K562 (cell line): ENCODE results near the gene RAPSN. TPM values are rescaled to one million over a fixed set of nuclear protein-coding genes. Genes with fewer than 3 reads are reported as not detected.
A peak's percentile ranks its signal among the peaks of the same experiment; 100 is the strongest.

Experiments
- AFF4 ChIP-seq: sonication (generic); formaldehyde crosslinking; IDR thresholded peaks from 2 replicates; pipeline ENCODE4 v1.8.0; 2023; ENCODE audit warnings: mild to moderate bottlenecking, missing genetic modification reagents
- BHLHE40 ChIP-seq: IDR thresholded peaks from 2 replicates; pipeline ENCODE4 v1.6.1; 2011; ENCODE audit warnings: low read length, improper control_type of control experiment
- C11orf30 ChIP-seq: fragments of 450-650 bp; IDR thresholded peaks from 2 replicates; pipeline ENCODE4 v1.6.1; 2016; ENCODE audit warnings: low read depth, mild to moderate bottlenecking
- CHAMP1 ChIP-seq: fragments of 450-650 bp; IDR thresholded peaks from 2 replicates; pipeline ENCODE4 v1.6.1; 2016; ENCODE audit warnings: mild to moderate bottlenecking
- CREB1 ChIP-seq, 2 experiments: sonication (generic) in 1 of 2; formaldehyde crosslinking in 1 of 2; IDR thresholded peaks; 2 replicates each; pipeline versions ENCODE4 v1.6.1 to v1.8.0; 2012 to 2022; ENCODE audit warnings: inconsistent platforms in 1 of 2, mild to moderate bottlenecking in 1 of 2, missing genetic modification reagents in 1 of 2, moderate library complexity in 1 of 2
- FOSL1 ChIP-seq: fragments of 200-800 bp; sonication (Bioruptor generic); conservative IDR thresholded peaks from 2 replicates; pipeline ENCODE4 v1.6.1; 2016; ENCODE audit warnings: missing genetic modification characterization, missing compliant biosample characterization
- FOXP4 ChIP-seq: sonication (generic); formaldehyde crosslinking; IDR thresholded peaks from 2 replicates; pipeline ENCODE4 v1.8.0; 2022; ENCODE audit warnings: mild to moderate bottlenecking, missing genetic modification reagents, borderline replicate concordance
- GMEB1 ChIP-seq: fragments of 250-450 bp; sonication (Bioruptor Pico); IDR thresholded peaks from 2 replicates; pipeline ENCODE4 v1.4.0; 2020; ENCODE audit warnings: mild to moderate bottlenecking
- KAT8 ChIP-seq: fragments of 450-650 bp; IDR thresholded peaks from 2 replicates; pipeline ENCODE4 v1.6.1; 2016; ENCODE audit warnings: low read depth, mild to moderate bottlenecking
- LCOR ChIP-seq: sonication (generic); formaldehyde crosslinking; IDR thresholded peaks from 2 replicates; pipeline ENCODE4 v1.8.0; 2022; ENCODE audit warnings: mild to moderate bottlenecking, missing genetic modification reagents
- MBD2 ChIP-seq: sonication (generic); IDR thresholded peaks from 2 replicates; pipeline ENCODE4 v1.6.1; 2016; ENCODE audit warnings: low read depth, borderline replicate concordance
- PTRF ChIP-seq: fragments of 450-650 bp; IDR thresholded peaks from 2 replicates; pipeline ENCODE4 v1.6.1; 2016; ENCODE audit warnings: mild to moderate bottlenecking, missing genetic modification characterization, missing compliant biosample characterization
- SRSF9 ChIP-seq: fragments of 200-400 bp; formaldehyde crosslinking; IDR thresholded peaks from 2 replicates; pipeline ENCODE4 v1.6.1; 2017; ENCODE audit warnings: low read depth, low read length, borderline replicate concordance
- ZNF280B ChIP-seq: fragments of 250-450 bp; sonication (Bioruptor Pico); IDR thresholded peaks from 2 replicates; pipeline ENCODE4 v1.5.1; 2021; ENCODE audit warnings: mild to moderate bottlenecking
- polyA plus RNA-seq, 8 experiments: library from polyadenylated mRNA; depleted of rRNA in 4 of 8; stranded (reverse) in 5 of 8; unstranded in 3 of 8; fragments of >200 nt; fragmentation: Nextera tagmentation in 2 of 8; fragmentation: Illumina TruSeq in 1 of 8; extraction: Ambion mirVana in 2 of 8; extraction: Trizol in 1 of 8; gene quantifications; 2 replicates each; pipeline versions ENCODE4 v1.2.1 to v1.2.3, GENCODE V29; 2011 to 2014; ENCODE audit warnings: inconsistent platforms in 1 of 8, missing spikeins in 1 of 8
- total RNA-seq, 7 experiments: library from RNA; depleted of rRNA in 6 of 7; stranded (reverse); fragments of >200 nt in 6 of 7; fragmentation: Illumina TruSeq in 2 of 7; extraction: Trizol in 2 of 7; gene quantifications; 2 replicates each; pipeline versions ENCODE4 v1.2.1 to v1.2.3, GENCODE V29; 2011 to 2021; ENCODE audit warnings: low replicate concordance in 1 of 7

The RAPSN gene
- total and polyA plus RNA-seq, 9 of the 15 experiments (the other 6 are each of a cell fraction or from before 2014, with no cell fraction given): 0.06 to 0.11 TPM; not detected in 7

GRCh38 chr11:47426062-47426956 is 22.6 kb downstream of the RAPSN start, which contains the start of gene PSMC3 (continued):
- TF ChIP-seq AFF4 (CRISPR knock-in tag) (no peak), FOSL1 (tag) (peak; percentile 58), C11orf30 (peak; percentile 99), GMEB1 (CRISPR knock-in tag) (0 out of 2 replicates have a peak, but pooled peaks have one; percentile 27), ZNF280B (CRISPR knock-in tag) (no peak), CREB1 (IDR thresholded peaks at IDR 0.05) (peak; percentile 47; the same call in 1 of the 2 replicates), CREB1 (CRISPR knock-in tag; IDR thresholded peaks at IDR 0.05) (peak; percentile 76), LCOR (CRISPR knock-in tag) (no peak; the same call in 1 of the 2 replicates), CHAMP1 (no peak), PTRF (tag) (no peak), BHLHE40 (peak; percentile 80), MBD2 (peak; percentile 77; the same call in 1 of the 2 replicates), SRSF9 (no peak), FOXP4 (peak; percentile 13; the same call in 1 of the 2 replicates), KAT8 (peak; percentile 80; the same call in 1 of the 2 replicates)
